Gastroesophageal sphincter (tissue), 3 donors: ENCODE data around the gene TCF7L2.

ENCODE experiments used
- EP300 ChIP-seq: sonication (generic); formaldehyde crosslinking; IDR thresholded peaks from one replicate; pipeline ENCODE4 v1.6.1; 2017; ENCODE audit warnings: antibody characterized with exemption, mild to moderate bottlenecking
- POLR2A ChIP-seq, 2 donors: fragments of 450-650 bp; IDR thresholded peaks; one replicate each; pipeline ENCODE4 v1.6.1; 2017; ENCODE audit warnings: antibody characterized with exemption in 2 of 2, mild to moderate bottlenecking in 2 of 2, moderate library complexity in 1 of 2
- POLR2AphosphoS5 ChIP-seq: sonication (generic); formaldehyde crosslinking; IDR thresholded peaks from one replicate; pipeline ENCODE4 v1.6.1; 2017; ENCODE audit warnings: antibody characterized with exemption
- TF ChIP-seq, protein P1 (sequence below), 4 experiments: fragments of 200-600 bp in 2 of 4; fragments of 450-650 bp in 2 of 4; sonication (generic) in 1 of 4; IDR thresholded peaks; one replicate each; pipeline ENCODE4 v1.5.1; 2017 to 2019; ENCODE audit warnings: antibody characterized with exemption in 4 of 4, mild to moderate bottlenecking in 2 of 4, moderate library complexity in 2 of 4

DNA sequence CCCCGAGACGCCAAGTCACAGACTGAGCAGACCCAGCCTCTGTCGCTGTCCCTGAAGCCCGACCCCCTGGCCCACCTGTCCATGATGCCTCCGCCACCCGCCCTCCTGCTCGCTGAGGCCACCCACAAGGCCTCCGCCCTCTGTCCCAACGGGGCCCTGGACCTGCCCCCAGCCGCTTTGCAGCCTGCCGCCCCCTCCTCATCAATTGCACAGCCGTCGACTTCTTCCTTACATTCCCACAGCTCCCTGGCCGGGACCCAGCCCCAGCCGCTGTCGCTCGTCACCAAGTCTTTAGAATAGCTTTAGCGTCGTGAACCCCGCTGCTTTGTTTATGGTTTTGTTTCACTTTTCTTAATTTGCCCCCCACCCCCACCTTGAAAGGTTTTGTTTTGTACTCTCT lies 215.6 kb downstream of the TCF7L2 start:
- TF ChIP-seq, protein P1, sequence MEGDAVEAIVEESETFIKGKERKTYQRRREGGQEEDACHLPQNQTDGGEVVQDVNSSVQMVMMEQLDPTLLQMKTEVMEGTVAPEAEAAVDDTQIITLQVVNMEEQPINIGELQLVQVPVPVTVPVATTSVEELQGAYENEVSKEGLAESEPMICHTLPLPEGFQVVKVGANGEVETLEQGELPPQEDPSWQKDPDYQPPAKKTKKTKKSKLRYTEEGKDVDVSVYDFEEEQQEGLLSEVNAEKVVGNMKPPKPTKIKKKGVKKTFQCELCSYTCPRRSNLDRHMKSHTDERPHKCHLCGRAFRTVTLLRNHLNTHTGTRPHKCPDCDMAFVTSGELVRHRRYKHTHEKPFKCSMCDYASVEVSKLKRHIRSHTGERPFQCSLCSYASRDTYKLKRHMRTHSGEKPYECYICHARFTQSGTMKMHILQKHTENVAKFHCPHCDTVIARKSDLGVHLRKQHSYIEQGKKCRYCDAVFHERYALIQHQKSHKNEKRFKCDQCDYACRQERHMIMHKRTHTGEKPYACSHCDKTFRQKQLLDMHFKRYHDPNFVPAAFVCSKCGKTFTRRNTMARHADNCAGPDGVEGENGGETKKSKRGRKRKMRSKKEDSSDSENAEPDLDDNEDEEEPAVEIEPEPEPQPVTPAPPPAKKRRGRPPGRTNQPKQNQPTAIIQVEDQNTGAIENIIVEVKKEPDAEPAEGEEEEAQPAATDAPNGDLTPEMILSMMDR (IDR thresholded peaks at IDR 0.05): no peak
- no peak for TF ChIP-seq EP300
- no peak for TF ChIP-seq POLR2A (IDR thresholded peaks at IDR 0.05)
- TF ChIP-seq POLR2AphosphoS5: no peak
